Measurements from ENCODE around the gene RGS5. TPM values are rescaled to one million over a fixed set of nuclear protein-coding genes. Genes with fewer than 3 reads are reported as not detected.

The RGS5 gene
- polyA plus RNA-seq, 1 experiment, result 13.8 TPM

DNA sequence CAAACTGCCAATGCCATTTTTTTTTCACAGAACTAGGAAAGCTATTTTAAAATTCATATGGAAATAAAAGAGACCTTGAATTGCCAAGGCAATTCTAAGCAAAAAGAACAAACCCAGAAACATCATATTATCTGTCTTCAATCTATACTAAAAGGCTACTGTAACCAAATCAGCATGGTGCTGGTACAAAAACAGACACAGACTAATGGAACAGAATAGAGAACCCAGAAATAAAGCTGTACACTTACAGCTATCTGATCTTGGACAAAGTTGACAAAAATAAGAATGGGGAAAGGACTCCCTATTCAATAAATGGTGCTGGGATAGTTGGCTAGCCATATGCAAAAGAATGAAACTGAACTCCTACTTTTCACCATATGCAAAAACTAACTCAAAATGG is 83.0 kb downstream of the RGS5 start:
- Histone ChIP-seq H3K4me3 (ENCODE audit: low read depth, low read length) (no peak overlapping the region), H3K27me3 (ENCODE audit: control insufficient read depth, insufficient read depth, low read length) (no peaks in the 10 kb centered on the region), H3K9me3 (ENCODE audit: control insufficient read depth, insufficient read depth, low read length) (no peaks in the 10 kb centered on the region), H3K27ac (ENCODE audit: low read depth, low read length) (no peak overlapping the region)
- CTCF ChIA-PET, result no interaction called here
- no peak for DNase-seq (ENCODE audit: low read depth, low spot score)
- POLR2A ChIA-PET, result no interaction called here
- TF ChIP-seq, protein P1, sequence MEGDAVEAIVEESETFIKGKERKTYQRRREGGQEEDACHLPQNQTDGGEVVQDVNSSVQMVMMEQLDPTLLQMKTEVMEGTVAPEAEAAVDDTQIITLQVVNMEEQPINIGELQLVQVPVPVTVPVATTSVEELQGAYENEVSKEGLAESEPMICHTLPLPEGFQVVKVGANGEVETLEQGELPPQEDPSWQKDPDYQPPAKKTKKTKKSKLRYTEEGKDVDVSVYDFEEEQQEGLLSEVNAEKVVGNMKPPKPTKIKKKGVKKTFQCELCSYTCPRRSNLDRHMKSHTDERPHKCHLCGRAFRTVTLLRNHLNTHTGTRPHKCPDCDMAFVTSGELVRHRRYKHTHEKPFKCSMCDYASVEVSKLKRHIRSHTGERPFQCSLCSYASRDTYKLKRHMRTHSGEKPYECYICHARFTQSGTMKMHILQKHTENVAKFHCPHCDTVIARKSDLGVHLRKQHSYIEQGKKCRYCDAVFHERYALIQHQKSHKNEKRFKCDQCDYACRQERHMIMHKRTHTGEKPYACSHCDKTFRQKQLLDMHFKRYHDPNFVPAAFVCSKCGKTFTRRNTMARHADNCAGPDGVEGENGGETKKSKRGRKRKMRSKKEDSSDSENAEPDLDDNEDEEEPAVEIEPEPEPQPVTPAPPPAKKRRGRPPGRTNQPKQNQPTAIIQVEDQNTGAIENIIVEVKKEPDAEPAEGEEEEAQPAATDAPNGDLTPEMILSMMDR (IDR thresholded peaks at IDR 0.05; ENCODE audit: low read depth, low read length), result no peak

GRCh38 chr1:163115887-163116286 is 86.8 kb downstream of the RGS5 start:
- Histone ChIP-seq H3K27me3 (ENCODE audit: control insufficient read depth, insufficient read depth, low read length) (no peaks in the 10 kb centered on the region), H3K4me3 (ENCODE audit: low read depth, low read length) (no peak overlapping the region), H3K27ac (ENCODE audit: low read depth, low read length) (no peak overlapping the region), H3K9me3 (ENCODE audit: control insufficient read depth, insufficient read depth, low read length) (no peaks in the 10 kb centered on the region)
- POLR2A ChIA-PET, result no interaction called here
- DNase-seq (ENCODE audit: low read depth, low spot score), result no peak
- TF ChIP-seq, protein P1 (IDR thresholded peaks at IDR 0.05; ENCODE audit: low read depth, low read length), result no peak
- CTCF ChIA-PET, result no interaction called here

- ChIA-PET CTCF (interaction anchor here (0.8 to 1.8 kb wide), 2 partner anchors 9 to 67 kb away, joined by 3 to 6 read pairs; no protein-coding TSS in a partner anchor), POLR2A (no interaction called here)
- TF ChIP-seq, protein P1 (IDR thresholded peaks at IDR 0.05; ENCODE audit: low read depth, low read length), result no peak
- DNase-seq (ENCODE audit: low read depth, low spot score), result no peak
- Histone ChIP-seq H3K4me3 (ENCODE audit: low read depth, low read length) (no peak overlapping the region), H3K9me3 (ENCODE audit: control insufficient read depth, insufficient read depth, low read length) (no peaks in the 10 kb centered on the region), H3K27me3 (ENCODE audit: control insufficient read depth, insufficient read depth, low read length) (no peaks in the 10 kb centered on the region), H3K27ac (ENCODE audit: low read depth, low read length) (no peak overlapping the region)
These were observed 95.1 kb downstream of the RGS5 start for GRCh38 chr1:163107655-163108054.

- no peak overlapping the region for H3K27ac ChIP-seq (ENCODE audit: low read depth, low read length)
- ChIA-PET POLR2A (no interaction called here), CTCF (no interaction called here)
- H3K4me3 ChIP-seq (ENCODE audit: low read depth, low read length), result no peak overlapping the region
- DNase-seq (ENCODE audit: low read depth, low spot score), result no peak
- TF ChIP-seq, protein P1 (IDR thresholded peaks at IDR 0.05; ENCODE audit: low read depth, low read length), result no peak
- H3K9me3 ChIP-seq (ENCODE audit: control insufficient read depth, insufficient read depth, low read length), result no peaks in the 10 kb centered on the region
- H3K27me3 ChIP-seq (ENCODE audit: control insufficient read depth, insufficient read depth, low read length), result no peaks in the 10 kb centered on the region
These were observed 96.2 kb downstream of the RGS5 start for GRCh38 chr1:163106364-163106987.

GRCh38 chr1:163104385-163105099 is 98.2 kb downstream of the RGS5 start:
- Histone ChIP-seq H3K27me3 (ENCODE audit: control insufficient read depth, insufficient read depth, low read length) (no peaks in the 10 kb centered on the region), H3K4me3 (ENCODE audit: low read depth, low read length) (no peak overlapping the region), H3K9me3 (ENCODE audit: control insufficient read depth, insufficient read depth, low read length) (no peaks in the 10 kb centered on the region), H3K27ac (ENCODE audit: low read depth, low read length) (no peak overlapping the region)
- POLR2A ChIA-PET, result no interaction called here
- TF ChIP-seq, protein P1 (IDR thresholded peaks at IDR 0.05; ENCODE audit: low read depth, low read length), result no peak
- no peak for DNase-seq (ENCODE audit: low read depth, low spot score)
- CTCF ChIA-PET, result no interaction called here
